ENCODE measurements around the gene TIMP1. TPM values are rescaled to one million over a fixed set of nuclear protein-coding genes. Genes with fewer than 3 reads are reported as not detected.

The TIMP1 gene
- total RNA-seq, 3 donors from 2014 or later (not counting 1 experiment from before 2014, with no cell fraction given) = 50.9 to 71.3 (median 68.6) TPM

DNA sequence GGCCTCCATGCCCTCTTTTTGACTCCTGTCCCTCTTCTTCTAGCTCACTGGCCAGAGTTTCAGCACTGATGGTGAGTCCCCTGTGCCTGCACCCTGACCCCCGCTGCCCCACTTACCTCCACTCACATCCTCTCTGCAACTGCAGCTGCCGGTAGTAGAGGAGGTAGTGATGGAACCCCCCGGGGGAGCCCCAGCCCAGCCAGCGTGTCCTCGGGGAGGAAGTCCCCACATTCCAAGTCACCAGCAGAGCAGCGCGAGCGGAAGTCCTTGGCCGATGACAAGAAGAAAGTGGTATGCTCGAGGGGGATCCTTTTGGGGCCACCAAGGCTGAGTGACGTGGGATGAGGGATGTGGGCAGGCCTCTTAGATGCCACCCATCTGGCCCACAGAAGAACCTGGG is 15.4 kb upstream of the TIMP1 start:
- H3K9me3 ChIP-seq (ENCODE audit: control insufficient read depth, insufficient read depth, low read length) = no peaks in the 10 kb centered on the region
- TF ChIP-seq, protein P1, sequence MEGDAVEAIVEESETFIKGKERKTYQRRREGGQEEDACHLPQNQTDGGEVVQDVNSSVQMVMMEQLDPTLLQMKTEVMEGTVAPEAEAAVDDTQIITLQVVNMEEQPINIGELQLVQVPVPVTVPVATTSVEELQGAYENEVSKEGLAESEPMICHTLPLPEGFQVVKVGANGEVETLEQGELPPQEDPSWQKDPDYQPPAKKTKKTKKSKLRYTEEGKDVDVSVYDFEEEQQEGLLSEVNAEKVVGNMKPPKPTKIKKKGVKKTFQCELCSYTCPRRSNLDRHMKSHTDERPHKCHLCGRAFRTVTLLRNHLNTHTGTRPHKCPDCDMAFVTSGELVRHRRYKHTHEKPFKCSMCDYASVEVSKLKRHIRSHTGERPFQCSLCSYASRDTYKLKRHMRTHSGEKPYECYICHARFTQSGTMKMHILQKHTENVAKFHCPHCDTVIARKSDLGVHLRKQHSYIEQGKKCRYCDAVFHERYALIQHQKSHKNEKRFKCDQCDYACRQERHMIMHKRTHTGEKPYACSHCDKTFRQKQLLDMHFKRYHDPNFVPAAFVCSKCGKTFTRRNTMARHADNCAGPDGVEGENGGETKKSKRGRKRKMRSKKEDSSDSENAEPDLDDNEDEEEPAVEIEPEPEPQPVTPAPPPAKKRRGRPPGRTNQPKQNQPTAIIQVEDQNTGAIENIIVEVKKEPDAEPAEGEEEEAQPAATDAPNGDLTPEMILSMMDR (IDR thresholded peaks at IDR 0.05) = no peak
- Mint-ChIP-seq H3K27ac (no peak overlapping the region), H3K9me3 (no peaks in the 10 kb centered on the region), H3K27me3 (ENCODE audit: low read depth in 2 of 2) (peaks cover 0 to under 1% of the 10 kb centered on the region in 2 donors), H3K4me1 (peaks cover 5 to 26% of the 10 kb centered on the region in 2 donors), H3K4me3 (no peak overlapping the region), H3K36me3 (no peaks in the 10 kb centered on the region)
- ATAC-seq (no peak), DNase-seq (no peak)
- intact Hi-C loops (cut with micrococcal nuclease) = loop anchor here (10.0 kb wide), 1 partner anchor 268 kb away; the partner anchor contains the start of gene ZNF81
- no peaks in the 10 kb centered on the region for H3K27me3 ChIP-seq (ENCODE audit: control insufficient read depth, insufficient read depth, low read length)
- H3K4me1 ChIP-seq (ENCODE audit: control insufficient read depth, insufficient read depth, low read length) = peaks cover 23% of the 10 kb centered on the region
- peaks cover 68% of the 10 kb centered on the region for H3K36me3 ChIP-seq (ENCODE audit: control insufficient read depth, insufficient read depth, low read length)
- 76% methylated on average over 10 of the region's 11 CpGs for WGBS (ENCODE audit: insufficient coverage)
- H3K27ac ChIP-seq (ENCODE audit: low read length) = no peak overlapping the region
- no peak overlapping the region for H3K4me3 ChIP-seq (ENCODE audit: low read length)

DNA sequence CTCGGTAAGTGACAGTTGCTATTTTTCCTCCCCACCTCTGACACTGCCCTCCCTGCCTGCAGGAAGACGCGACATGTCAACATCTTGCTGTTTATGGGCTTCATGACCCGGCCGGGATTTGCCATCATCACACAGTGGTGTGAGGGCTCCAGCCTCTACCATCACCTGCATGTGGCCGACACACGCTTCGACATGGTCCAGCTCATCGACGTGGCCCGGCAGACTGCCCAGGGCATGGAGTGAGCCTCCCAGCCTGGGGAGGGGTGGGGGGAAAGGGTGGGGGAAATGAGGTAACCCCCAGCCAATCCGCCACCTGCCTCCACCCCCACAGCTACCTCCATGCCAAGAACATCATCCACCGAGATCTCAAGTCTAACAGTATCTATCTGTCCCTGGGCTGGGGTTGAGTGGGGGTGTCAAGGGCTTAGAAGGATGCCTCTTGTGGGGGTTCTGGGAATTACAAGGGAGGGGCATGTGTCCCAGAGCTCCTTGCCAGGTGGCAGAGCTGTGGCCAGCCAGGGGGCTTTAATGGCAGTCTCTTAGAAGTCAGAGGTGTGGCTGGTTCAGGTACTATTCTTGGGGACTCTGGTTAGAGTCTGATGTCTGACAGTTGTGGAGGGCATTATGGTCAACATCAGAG is 13.5 kb upstream of the TIMP1 start:
- H3K36me3 Mint-ChIP-seq = no peaks in the 10 kb centered on the region
- no peaks in the 10 kb centered on the region for H3K9me3 Mint-ChIP-seq
- DNase-seq (peak in 1 of 2 donors; percentile 67), ATAC-seq (peak; percentile 50 to 76 (median 59))
- no peak overlapping the region for H3K4me3 Mint-ChIP-seq
- peaks cover 12% of the 10 kb centered on the region for H3K4me1 ChIP-seq (ENCODE audit: control insufficient read depth, insufficient read depth, low read length)
- H3K4me1 Mint-ChIP-seq = peaks cover 4 to 19% of the 10 kb centered on the region in 2 donors
- TF ChIP-seq, protein P1 (IDR thresholded peaks at IDR 0.05) = no peak
- H3K9me3 ChIP-seq (ENCODE audit: control insufficient read depth, insufficient read depth, low read length) = no peaks in the 10 kb centered on the region
- intact Hi-C loops (cut with micrococcal nuclease) = loop anchor here (10.0 kb wide), 1 partner anchor 266 kb away; the partner anchor contains the start of gene ZNF81
- no peak overlapping the region for H3K4me3 ChIP-seq (ENCODE audit: low read length)
- H3K27me3 Mint-ChIP-seq (ENCODE audit: low read depth in 2 of 2) = peaks cover 0 to 10% of the 10 kb centered on the region in 2 donors
- H3K36me3 ChIP-seq (ENCODE audit: control insufficient read depth, insufficient read depth, low read length) = peaks cover 61% of the 10 kb centered on the region
- peak overlapping the region in 1 of 2 donors; percentile 44 for H3K27ac Mint-ChIP-seq
- H3K27me3 ChIP-seq (ENCODE audit: control insufficient read depth, insufficient read depth, low read length) = no peaks in the 10 kb centered on the region
- WGBS (ENCODE audit: insufficient coverage) = over 99% methylated on average over 9 of the region's 13 CpGs
- no peak overlapping the region for H3K27ac ChIP-seq (ENCODE audit: low read length)

DNA sequence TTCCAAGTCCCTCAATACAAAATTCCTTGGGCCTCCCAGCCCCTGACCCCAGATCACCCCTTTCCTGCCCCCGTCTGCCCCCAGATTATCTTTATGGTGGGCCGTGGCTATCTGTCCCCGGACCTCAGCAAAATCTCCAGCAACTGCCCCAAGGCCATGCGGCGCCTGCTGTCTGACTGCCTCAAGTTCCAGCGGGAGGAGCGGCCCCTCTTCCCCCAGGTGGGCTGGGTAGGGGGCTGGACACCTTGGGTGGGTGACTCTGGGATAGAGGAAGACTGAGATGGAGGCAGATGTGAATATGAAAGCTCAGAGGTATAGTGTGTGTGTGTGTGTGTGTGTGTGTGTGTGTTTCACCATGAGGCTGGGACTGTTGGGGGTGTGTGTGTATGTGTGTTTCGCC is 11.4 kb upstream of the TIMP1 start:
- intact Hi-C loops (cut with micrococcal nuclease) = no loop called here
- Histone ChIP-seq H3K27me3 (ENCODE audit: control insufficient read depth, insufficient read depth, low read length) (no peaks in the 10 kb centered on the region), H3K27ac (ENCODE audit: low read length) (no peak overlapping the region), H3K9me3 (ENCODE audit: control insufficient read depth, insufficient read depth, low read length) (no peaks in the 10 kb centered on the region), H3K4me3 (ENCODE audit: low read length) (no peak overlapping the region), H3K36me3 (ENCODE audit: control insufficient read depth, insufficient read depth, low read length) (peaks cover 46% of the 10 kb centered on the region), H3K4me1 (ENCODE audit: control insufficient read depth, insufficient read depth, low read length) (peaks cover 8% of the 10 kb centered on the region)
- TF ChIP-seq, protein P1 (IDR thresholded peaks at IDR 0.05) = no peak
- 100% methylated on average over 3 of the region's 8 CpGs for WGBS (ENCODE audit: insufficient coverage)
- Mint-ChIP-seq H3K9me3 (no peaks in the 10 kb centered on the region), H3K36me3 (no peaks in the 10 kb centered on the region), H3K27ac (no peak overlapping the region), H3K4me1 (peaks cover 4 to 14% of the 10 kb centered on the region in 2 donors), H3K27me3 (ENCODE audit: low read depth in 2 of 2) (peaks cover 0 to 10% of the 10 kb centered on the region in 2 donors), H3K4me3 (no peak overlapping the region)
- ATAC-seq = no peak
- DNase-seq = no peak

Data from natural killer cell (primary cell).